Fibroblast of lung (primary cell): Measurements from ENCODE around the gene ADGRE3.

Experiments
- CTCF ChIP-seq, 2 donors: IDR thresholded peaks in 1 of 2; conservative IDR thresholded peaks in 1 of 2; 1 replicate in 1 of 2; 2 replicates in 1 of 2; pipeline ENCODE4 v1.5.1; 2011 to 2012; ENCODE audit warnings: low read length in 2 of 2, control low read depth in 1 of 2, inconsistent platforms in 1 of 2, low read depth in 1 of 2, mild to moderate bottlenecking in 1 of 2
- EZH2 ChIP-seq: IDR thresholded peaks from 2 replicates; pipeline ENCODE4 v1.5.1; 2012; ENCODE audit warnings: low read length, control low read depth, mild to moderate bottlenecking; ENCODE audit errors: missing control alignments

GRCh38 chr19:14661372-14661924 is 13.2 kb downstream of the ADGRE3 start:
- TF ChIP-seq CTCF (conservative IDR thresholded peaks at IDR 0.05 in 1 of 2, IDR thresholded peaks at IDR 0.05 in 1 of 2; ENCODE audit: low read depth in 1 of 2, low read length in 2 of 2) (no peak), EZH2 (no peak)
